CD4-positive, alpha-beta T cell treated with Interleukin-17A for 1 hour (primary cell): ENCODE measurements around the gene ADARB2.

Experiments
- DNase-seq: peaks from one replicate; pipeline ENCODE4 v3.0.0-alpha.2; 2020

The ADARB2 gene

DNA sequence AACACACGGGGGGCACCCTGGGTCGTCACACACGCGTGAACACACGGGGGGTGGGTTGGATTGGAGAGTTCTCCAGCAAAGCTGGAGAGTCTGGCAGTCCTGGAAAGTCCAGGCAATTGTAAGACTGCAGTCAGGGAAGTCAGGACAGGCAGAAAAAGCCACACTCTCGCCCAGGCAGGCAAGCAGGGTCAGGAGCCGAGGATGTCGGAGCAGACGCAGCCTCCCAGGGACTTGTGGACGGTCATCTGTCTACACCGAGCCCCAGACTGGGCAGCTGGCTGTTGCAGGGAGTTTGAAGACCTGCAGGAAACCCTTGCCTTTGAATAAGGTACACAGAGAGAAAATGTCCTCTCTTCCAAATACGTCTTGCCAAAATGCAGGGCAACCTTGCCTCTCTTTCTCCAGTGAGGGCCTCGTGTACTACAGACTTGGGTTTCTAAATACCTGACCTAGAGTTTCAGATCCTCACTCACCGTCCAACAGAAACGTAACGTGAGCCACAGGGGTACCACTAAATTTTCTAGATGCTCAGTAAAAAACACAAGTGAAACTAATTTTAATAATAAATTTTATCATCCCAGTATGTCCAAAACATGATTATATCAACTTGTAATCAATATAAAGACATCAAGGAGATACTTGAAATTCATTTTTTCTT, 176.7 kb downstream of the ADARB2 start:
- DNase-seq: no peak

- DNase-seq: no peak
These were observed 177.6 kb downstream of the ADARB2 start for GRCh38 chr10:1559761-1560160.

GRCh38 chr10:1559311-1559710, 178.0 kb downstream of the ADARB2 start:
- DNase-seq: no peak

DNA sequence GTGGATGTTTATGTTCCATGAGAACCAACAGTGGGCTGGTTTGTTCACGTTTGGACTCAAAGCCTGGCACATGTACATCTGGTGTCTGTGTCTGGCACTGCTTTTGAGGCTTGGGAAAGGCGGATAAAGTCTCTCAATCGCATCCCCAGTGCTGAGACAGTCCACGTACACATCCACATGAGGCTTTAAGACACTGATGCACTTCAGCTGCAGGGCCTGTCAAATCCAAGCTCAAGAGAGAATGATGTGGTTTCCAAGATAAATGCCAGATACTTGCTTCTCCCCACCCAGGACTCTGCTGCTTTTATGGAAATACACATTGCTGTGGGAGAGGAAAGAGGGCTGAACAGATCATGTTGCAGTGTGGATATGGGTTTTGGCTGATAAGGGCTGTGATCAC, 178.4 kb downstream of the ADARB2 start:
- no peak for DNase-seq

DNA sequence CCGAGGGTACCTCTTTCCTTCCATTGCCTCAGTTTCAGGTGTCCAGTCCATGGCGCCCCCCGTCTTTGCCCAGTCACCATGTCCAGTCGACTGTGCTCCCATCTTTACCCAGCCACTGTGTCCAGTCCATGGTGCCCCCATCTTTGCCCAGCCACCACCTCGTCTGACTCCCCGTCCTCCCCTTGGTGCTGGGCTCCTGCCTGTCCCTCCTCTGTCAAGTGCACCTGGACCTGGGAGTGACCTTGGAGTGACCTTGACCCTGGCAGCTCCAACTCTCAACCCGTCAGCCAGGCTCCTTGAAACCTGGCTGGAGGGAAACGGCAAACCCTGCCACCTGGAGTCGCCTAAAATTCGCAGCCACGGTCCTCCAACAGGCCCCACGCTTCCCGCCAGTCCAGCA, 180.2 kb downstream of the ADARB2 start:
- DNase-seq: no peak

- no peak for DNase-seq
These were observed 180.8 kb downstream of the ADARB2 start for GRCh38 chr10:1556496-1556895.

DNA sequence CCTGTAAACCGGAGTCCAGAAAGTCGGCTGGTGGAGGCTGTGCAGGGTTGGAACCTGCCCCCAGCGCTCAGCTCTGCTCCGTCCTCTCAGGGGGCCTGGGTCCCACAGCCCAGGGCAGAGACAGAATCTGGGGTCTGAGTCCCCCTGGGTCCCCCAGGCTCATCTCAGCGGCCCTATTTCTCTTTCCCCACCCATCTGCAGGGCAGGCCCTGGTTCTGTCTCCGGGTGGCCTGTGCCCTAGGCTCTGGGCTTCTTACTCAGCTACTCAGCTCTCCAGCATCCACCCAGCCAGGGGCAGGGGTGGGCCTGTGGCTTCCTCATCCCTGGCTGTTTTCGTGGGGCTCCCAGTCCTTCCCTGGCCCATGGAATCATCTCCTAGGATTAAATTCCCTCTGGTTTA, 183.4 kb downstream of the ADARB2 start:
- DNase-seq: no peak

DNA sequence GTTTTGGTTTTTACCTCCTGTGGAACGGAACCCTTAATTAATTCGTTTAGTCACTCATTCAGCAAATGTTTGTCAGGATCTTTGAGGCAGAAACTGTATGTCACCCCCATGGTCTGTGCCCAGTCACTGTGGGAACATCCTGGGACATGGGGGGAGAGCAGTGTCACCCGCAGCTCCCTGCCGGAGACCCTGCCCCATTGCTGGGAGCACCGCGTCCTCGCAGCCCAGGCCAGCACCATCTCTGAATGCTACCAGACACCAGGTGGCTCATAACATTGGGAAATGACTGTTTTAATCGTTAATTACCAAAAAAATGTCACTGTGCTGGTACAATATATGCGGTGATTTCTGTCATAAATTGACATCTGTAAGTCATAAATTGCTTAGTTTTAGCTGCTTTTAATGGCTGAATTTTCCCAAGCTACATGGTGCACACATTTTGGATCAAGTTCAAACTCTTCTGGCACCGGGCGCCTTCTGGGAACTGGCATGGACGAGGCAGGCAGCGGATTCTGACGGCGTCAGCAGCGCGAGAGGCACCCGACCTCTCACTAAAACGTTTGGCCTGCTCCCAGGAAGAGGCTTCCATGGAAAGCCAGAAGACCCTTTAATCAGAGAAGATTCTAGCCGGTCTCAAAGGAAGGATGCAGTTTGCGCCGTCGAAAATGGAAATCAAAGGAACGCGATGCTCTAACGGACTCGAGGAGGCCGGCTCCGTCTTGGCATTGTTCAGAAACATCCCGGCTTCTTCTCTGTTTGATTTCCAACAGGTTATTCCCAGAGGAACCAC, 184.2 kb downstream of the ADARB2 start:
- DNase-seq: no peak

- DNase-seq: no peak
These were observed 184.9 kb downstream of the ADARB2 start for GRCh38 chr10:1552406-1552805.

GRCh38 chr10:1551636-1552338, 185.5 kb downstream of the ADARB2 start:
- DNase-seq: no peak

- no peak for DNase-seq
These were observed 186.7 kb downstream of the ADARB2 start for GRCh38 chr10:1550616-1551015.

DNA sequence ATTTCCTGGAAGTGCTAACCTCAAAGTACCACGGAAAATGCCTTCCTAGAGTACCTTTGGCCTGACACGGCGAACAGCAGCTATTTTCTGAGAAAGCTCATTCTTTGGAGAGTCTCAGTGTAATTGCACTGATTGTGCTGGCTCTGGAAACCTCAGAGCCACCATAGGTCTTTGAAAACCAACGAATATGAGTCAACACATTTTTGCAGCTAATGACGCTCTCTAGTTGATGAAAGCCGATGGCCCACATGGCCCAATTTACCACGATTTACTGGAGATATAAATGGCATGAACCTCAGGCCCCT, 187.1 kb downstream of the ADARB2 start:
- no peak for DNase-seq

GRCh38 chr10:1549591-1550290, 187.6 kb downstream of the ADARB2 start:
- DNase-seq: no peak

- DNase-seq: no peak
These were observed 188.7 kb downstream of the ADARB2 start for GRCh38 chr10:1548596-1548995.

DNA sequence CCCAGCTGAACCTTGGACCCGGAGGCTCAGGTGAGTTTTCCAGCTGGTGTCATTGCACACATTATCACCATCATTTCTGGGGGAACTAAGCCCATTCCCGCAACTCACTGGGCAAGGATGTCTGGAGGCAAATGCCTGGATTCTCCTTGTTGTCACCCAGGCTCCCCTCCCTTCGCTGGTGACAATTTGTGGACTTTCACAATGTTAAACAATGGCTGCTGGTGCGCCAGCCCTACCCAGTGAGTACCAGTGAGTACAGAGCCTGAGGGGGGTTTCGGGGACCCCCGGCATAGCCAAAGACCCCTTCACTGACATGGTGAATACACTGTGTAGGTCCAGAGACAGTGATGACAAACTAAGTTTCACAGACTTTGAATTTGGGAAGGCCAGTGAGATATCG, 189.2 kb downstream of the ADARB2 start:
- no peak for DNase-seq

DNA sequence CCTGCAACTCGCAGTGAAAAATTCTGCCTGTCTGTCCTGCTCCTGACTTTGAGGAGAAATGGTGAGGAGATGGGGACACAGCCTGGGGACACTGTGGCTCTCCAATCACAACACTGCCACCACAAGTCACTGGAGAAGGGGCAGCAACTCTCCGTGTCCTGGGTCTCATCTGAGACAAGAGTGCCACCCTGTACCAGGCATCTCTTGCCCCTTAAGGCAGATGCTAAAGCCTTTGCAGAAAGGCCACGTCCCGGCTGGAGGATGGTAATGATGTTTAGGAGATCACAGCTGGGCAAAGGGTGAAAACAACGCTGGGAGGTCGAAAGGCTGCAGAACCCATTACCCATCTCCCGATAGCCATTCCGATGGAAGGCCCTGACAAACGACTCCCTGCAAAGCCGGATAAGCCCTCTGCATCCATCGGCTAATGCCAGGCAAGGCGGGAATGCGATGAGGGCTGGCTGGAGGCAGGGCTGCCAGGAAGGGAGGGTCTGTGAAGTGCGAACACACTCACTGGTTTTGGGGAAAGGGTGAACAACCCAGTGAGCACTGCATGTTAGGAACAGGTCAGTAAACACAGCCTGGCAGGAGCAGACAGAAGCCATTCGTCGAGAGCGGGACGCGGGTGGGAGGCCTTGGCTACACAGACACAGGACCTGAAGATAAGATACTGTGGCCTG, 190.8 kb downstream of the ADARB2 start:
- no peak for DNase-seq

- no peak for DNase-seq
These were observed 191.8 kb downstream of the ADARB2 start for GRCh38 chr10:1545524-1545923.

DNA sequence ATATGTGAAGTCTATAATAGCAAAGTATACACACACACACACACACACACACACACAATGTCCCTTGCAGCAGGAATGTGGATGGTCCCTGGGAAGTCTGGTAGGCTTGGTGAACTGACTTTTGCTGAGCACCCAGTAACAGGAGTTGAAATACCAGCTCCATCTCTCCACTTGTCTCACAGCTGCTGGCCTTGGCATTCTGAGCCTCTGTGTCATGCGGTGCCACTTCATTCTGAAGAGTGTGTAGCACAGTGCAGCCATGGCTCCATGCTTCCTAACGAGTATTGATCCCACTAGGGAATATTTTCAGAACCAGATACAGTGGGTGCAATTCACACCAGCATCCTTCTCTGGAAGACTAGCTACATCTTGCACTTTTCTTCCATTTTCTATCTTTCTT, 192.4 kb downstream of the ADARB2 start:
- no peak for DNase-seq

- DNase-seq: no peak
These were observed 193.1 kb downstream of the ADARB2 start for GRCh38 chr10:1544209-1544673.

DNA sequence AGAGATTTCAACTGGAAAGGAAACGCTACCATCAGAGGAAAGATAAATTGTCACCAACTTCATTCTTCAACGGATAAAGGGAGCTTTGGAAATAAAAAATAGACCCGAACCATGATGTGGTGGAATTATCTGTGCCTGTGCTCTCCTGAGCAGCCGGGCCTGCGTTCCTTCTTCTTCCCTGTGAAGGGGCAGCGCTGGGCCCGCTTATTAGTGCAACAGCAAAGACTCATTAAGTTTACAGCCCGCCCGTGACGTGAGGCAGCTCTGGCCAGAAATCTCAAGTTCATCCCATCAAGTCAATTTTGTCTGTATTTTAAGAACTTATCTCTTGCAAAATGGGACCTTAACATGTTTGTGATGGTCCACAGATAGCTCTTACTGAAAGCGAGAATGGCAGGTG, 193.7 kb downstream of the ADARB2 start:
- no peak for DNase-seq

- DNase-seq: no peak
These were observed 194.4 kb downstream of the ADARB2 start for GRCh38 chr10:1542941-1543340.

- DNase-seq: no peak
These were observed 197.2 kb downstream of the ADARB2 start for GRCh38 chr10:1540144-1540543.

GRCh38 chr10:1539216-1539615, 198.1 kb downstream of the ADARB2 start:
- no peak for DNase-seq
